ENCODE results near the gene TMEM171.

- TF ChIP-seq EZH2 (IDR thresholded peaks at IDR 0.05) (no peak), CTCF (IDR thresholded peaks at IDR 0.05 in 2 of 3, conservative IDR thresholded peaks at IDR 0.05 in 1 of 3; ENCODE audit: borderline replicate concordance in 1 of 3, insufficient read depth in 1 of 3, low read depth in 2 of 3, low read length in 2 of 3) (no peak), POLR2A (IDR thresholded peaks at IDR 0.05; ENCODE audit: borderline replicate concordance, extremely low read depth, insufficient read depth, insufficient read length) (no peak), REST (IDR thresholded peaks at IDR 0.05; ENCODE audit: low read depth) (no peak), YY1 (IDR thresholded peaks at IDR 0.05; ENCODE audit: extremely low read depth, insufficient replicate concordance, low read depth, low read length) (no peak), EZH2phosphoT487 (IDR thresholded peaks at IDR 0.05; ENCODE audit: borderline replicate concordance) (no peak), ELF1 (IDR thresholded peaks at IDR 0.05; ENCODE audit: borderline replicate concordance, low read depth) (no peak), TCF7L2 (IDR thresholded peaks at IDR 0.05; ENCODE audit: borderline replicate concordance, extremely low read depth, insufficient read depth, insufficient read length) (no peak)
Measured at GRCh38 chr5:73106335-73106734, 14.0 kb upstream of the TMEM171 start.

Data from HCT116 (cell line).